Peyer's patch (tissue), 4 donors: ENCODE measurements around the gene MCMBP. TPM values are rescaled to one million over a fixed set of nuclear protein-coding genes. Genes with fewer than 3 reads are reported as not detected.

Experiments
- DNase-seq, 3 donors: peaks; one replicate each; pipeline ENCODE4 v3.0.0-alpha.2; 2017 to 2019
- H3K27ac ChIP-seq, 4 donors: fragments of 200-600 bp; sonication (generic); one replicate each; pipeline ENCODE4 v1.5.1; 2016 to 2019
- H3K27me3 ChIP-seq, 2 donors: fragments of 200-600 bp; sonication (generic); one replicate each; pipeline ENCODE4 v1.5.1; 2019
- H3K36me3 ChIP-seq, 3 donors: fragments of 200-600 bp; sonication (generic); one replicate each; pipeline ENCODE4 v1.5.1; 2016 to 2019
- H3K4me1 ChIP-seq, 4 donors: fragments of 200-600 bp; sonication (generic); one replicate each; pipeline ENCODE4 v1.5.1; 2016 to 2019
- H3K4me3 ChIP-seq, 4 donors: fragments of 200-600 bp; sonication (generic); 1 replicate in 3 of 4; 2 replicates in 1 of 4; pipeline ENCODE4 v1.5.1; 2016 to 2019; ENCODE audit warnings: mild to moderate bottlenecking in 1 of 4
- H3K9me3 ChIP-seq, 4 donors: fragments of 200-600 bp; sonication (generic); one replicate each; pipeline ENCODE4 v1.5.1; 2016 to 2019; ENCODE audit warnings: mild to moderate bottlenecking in 1 of 4
- CTCF ChIP-seq, 6 experiments: fragments of 450-650 bp in 4 of 6; fragments of 200-600 bp in 2 of 6; sonication (generic) in 1 of 6; IDR thresholded peaks; one replicate each; pipeline ENCODE4 v1.5.1; 2017 to 2019; ENCODE audit warnings: antibody characterized with exemption in 6 of 6, mild to moderate bottlenecking in 3 of 6, moderate library complexity in 1 of 6
- POLR2A ChIP-seq, 2 donors: fragments of 450-650 bp; IDR thresholded peaks; one replicate each; pipeline ENCODE4 v1.5.1; 2017; ENCODE audit warnings: antibody characterized with exemption in 2 of 2, mild to moderate bottlenecking in 2 of 2, moderate library complexity in 2 of 2
- total RNA-seq, 4 donors: library from RNA; depleted of rRNA; stranded (reverse); fragments of >200 nt; gene quantifications; one replicate each; pipeline ENCODE4 v1.1.0, GENCODE V29; 2016

Gene MCMBP
- total RNA-seq, 4 donors from 2014 or later = 24.4 to 38.8 (median 29.8) TPM

GRCh38 chr10:119818889-119819270 is 53.8 kb downstream of the MCMBP start:
- no peak for DNase-seq
- Histone ChIP-seq H3K4me3 (peak overlapping the region in 1 of 4 donors; percentile 25), H3K27me3 (no peaks in the 10 kb centered on the region), H3K36me3 (peaks cover 0 to 13% (median 0%) of the 10 kb centered on the region in 3 donors), H3K9me3 (no peaks in the 10 kb centered on the region), H3K4me1 (no peaks in the 10 kb centered on the region), H3K27ac (no peak overlapping the region)
- no peak for TF ChIP-seq POLR2A (IDR thresholded peaks at IDR 0.05)
- TF ChIP-seq CTCF (IDR thresholded peaks at IDR 0.05) = no peak

- no peak for TF ChIP-seq POLR2A (IDR thresholded peaks at IDR 0.05)
- TF ChIP-seq CTCF (IDR thresholded peaks at IDR 0.05) = no peak
- Histone ChIP-seq H3K4me1 (no peaks in the 10 kb centered on the region), H3K9me3 (no peaks in the 10 kb centered on the region), H3K27ac (no peak overlapping the region), H3K4me3 (peak overlapping the region in 1 of 4 donors; percentile 25), H3K36me3 (peaks cover 0 to 7% (median 0%) of the 10 kb centered on the region in 3 donors), H3K27me3 (no peaks in the 10 kb centered on the region)
- peak in 2 of 3 donors; percentile 52 to 53 for DNase-seq
Observed at GRCh38 chr10:119817991-119818888, 54.4 kb downstream of the MCMBP start.

GRCh38 chr10:119815671-119816070 is 57.0 kb downstream of the MCMBP start:
- TF ChIP-seq POLR2A (IDR thresholded peaks at IDR 0.05) (no peak), CTCF (IDR thresholded peaks at IDR 0.05) (no peak)
- Histone ChIP-seq H3K36me3 (peaks cover 0 to 3% (median 0%) of the 10 kb centered on the region in 3 donors), H3K4me1 (no peaks in the 10 kb centered on the region), H3K27ac (no peak overlapping the region), H3K4me3 (no peak overlapping the region), H3K9me3 (no peaks in the 10 kb centered on the region), H3K27me3 (no peaks in the 10 kb centered on the region)
- no peak for DNase-seq

- Histone ChIP-seq H3K27ac (no peak overlapping the region), H3K4me1 (no peaks in the 10 kb centered on the region), H3K27me3 (no peaks in the 10 kb centered on the region), H3K36me3 (no peaks in the 10 kb centered on the region), H3K4me3 (no peak overlapping the region), H3K9me3 (no peaks in the 10 kb centered on the region)
- TF ChIP-seq POLR2A (IDR thresholded peaks at IDR 0.05) (no peak), CTCF (IDR thresholded peaks at IDR 0.05) (no peak)
- DNase-seq = no peak
Observed at GRCh38 chr10:119812684-119813083, 60.0 kb downstream of the MCMBP start.

- Histone ChIP-seq H3K4me1 (no peaks in the 10 kb centered on the region), H3K4me3 (no peak overlapping the region), H3K9me3 (no peaks in the 10 kb centered on the region), H3K27me3 (no peaks in the 10 kb centered on the region), H3K36me3 (no peaks in the 10 kb centered on the region), H3K27ac (no peak overlapping the region)
- no peak for DNase-seq
- TF ChIP-seq CTCF (IDR thresholded peaks at IDR 0.05) = no peak
- TF ChIP-seq POLR2A (IDR thresholded peaks at IDR 0.05) = no peak
Observed at GRCh38 chr10:119811122-119811521, 61.5 kb downstream of the MCMBP start.
